ENCODE data around the gene R3HDM4. TPM values are rescaled to one million over a fixed set of nuclear protein-coding genes. Genes with fewer than 3 reads are reported as not detected.
"Not testable (repeated sequence)": the region's sequence is repeated elsewhere in the genome, so short reads cannot be mapped to it uniquely, and the experiment has no call there.

Gene R3HDM4
- total RNA-seq, 1 donor, result 122 TPM

- no peak for DNase-seq (ENCODE audit: low read depth in 2 of 3, low spot score in 2 of 3)
These were observed 16.0 kb downstream of the R3HDM4 start for GRCh38 chr19:896999-897398.

- no peak for DNase-seq (ENCODE audit: low read depth in 2 of 3, low spot score in 2 of 3)
These were observed 16.6 kb downstream of the R3HDM4 start for GRCh38 chr19:896434-896833.

GRCh38 chr19:892894-893689 is 19.9 kb downstream of the R3HDM4 start, which contains the start of the genes MED16 and RNU6-9:
TSS of gene MED16 (minus strand) at chr19:893187. CDS start at chr19:891131, 2,056 bp downstream.
TSS of gene RNU6-9 (plus strand) at chr19:893484.
- DNase-seq (ENCODE audit: low read depth in 2 of 3, low spot score in 2 of 3), result peak; percentile 86 to 95 (median 93)

- DNase-seq (ENCODE audit: low read depth in 2 of 3, low spot score in 2 of 3), result no peak
These were observed 20.7 kb downstream of the R3HDM4 start for GRCh38 chr19:892243-892893.

GRCh38 chr19:891421-892200 is 21.4 kb downstream of the R3HDM4 start:
- not testable (repeated sequence) for DNase-seq (ENCODE audit: low read depth in 2 of 3, low spot score in 2 of 3)

GRCh38 chr19:890831-891230 is 22.2 kb downstream of the R3HDM4 start:
- DNase-seq (ENCODE audit: low read depth in 2 of 3, low spot score in 2 of 3), result no peak

GRCh38 chr19:889662-890295 is 23.2 kb downstream of the R3HDM4 start:
- no peak for DNase-seq (ENCODE audit: low read depth in 2 of 3, low spot score in 2 of 3)

GRCh38 chr19:888581-889385 is 24.2 kb downstream of the R3HDM4 start:
- DNase-seq (ENCODE audit: low read depth in 2 of 3, low spot score in 2 of 3), result no peak

GRCh38 chr19:887599-887998 is 25.4 kb downstream of the R3HDM4 start:
- no peak for DNase-seq (ENCODE audit: low read depth in 2 of 3, low spot score in 2 of 3)

- DNase-seq (ENCODE audit: low read depth in 2 of 3, low spot score in 2 of 3), result no peak
These were observed 25.9 kb downstream of the R3HDM4 start for GRCh38 chr19:887072-887471.

GRCh38 chr19:885536-886224 is 27.3 kb downstream of the R3HDM4 start:
- no peak for DNase-seq (ENCODE audit: low read depth in 2 of 3, low spot score in 2 of 3)

- DNase-seq (ENCODE audit: low read depth in 2 of 3, low spot score in 2 of 3), result no peak
These were observed 28.4 kb downstream of the R3HDM4 start for GRCh38 chr19:884420-885211.

GRCh38 chr19:883661-884211 is 29.3 kb downstream of the R3HDM4 start:
- DNase-seq (ENCODE audit: low read depth in 2 of 3, low spot score in 2 of 3), result no peak

- no peak for DNase-seq (ENCODE audit: low read depth in 2 of 3, low spot score in 2 of 3)
These were observed 30.0 kb downstream of the R3HDM4 start for GRCh38 chr19:882871-883497.

- DNase-seq (ENCODE audit: low read depth in 2 of 3, low spot score in 2 of 3), result no peak
These were observed 31.5 kb downstream of the R3HDM4 start for GRCh38 chr19:881385-882071.

- no peak for DNase-seq (ENCODE audit: low read depth in 2 of 3, low spot score in 2 of 3)
These were observed 33.1 kb downstream of the R3HDM4 start for GRCh38 chr19:879711-880438.
